ENCODE measurements around the gene TCERG1L.

DNA sequence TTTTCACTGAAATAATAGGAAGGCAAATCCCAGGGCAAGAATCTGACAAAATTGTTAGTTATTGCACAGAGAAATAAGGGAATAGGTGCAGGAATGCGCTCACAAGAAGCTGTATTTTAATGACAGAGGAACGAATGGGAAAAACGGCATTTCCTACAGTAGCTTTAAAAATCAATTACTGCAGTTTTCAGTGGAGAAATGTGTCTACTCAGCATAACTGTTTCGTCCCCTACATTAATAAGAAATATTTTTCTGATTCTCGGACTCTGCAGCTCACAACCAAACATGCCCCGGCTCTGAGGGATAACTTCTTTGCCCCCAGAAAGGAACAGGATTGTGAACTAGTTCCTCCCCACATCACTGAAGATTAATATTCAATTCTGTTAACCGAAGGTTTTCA lies 44.9 kb upstream of the TCERG1L start:
- TF ChIP-seq, protein P1, sequence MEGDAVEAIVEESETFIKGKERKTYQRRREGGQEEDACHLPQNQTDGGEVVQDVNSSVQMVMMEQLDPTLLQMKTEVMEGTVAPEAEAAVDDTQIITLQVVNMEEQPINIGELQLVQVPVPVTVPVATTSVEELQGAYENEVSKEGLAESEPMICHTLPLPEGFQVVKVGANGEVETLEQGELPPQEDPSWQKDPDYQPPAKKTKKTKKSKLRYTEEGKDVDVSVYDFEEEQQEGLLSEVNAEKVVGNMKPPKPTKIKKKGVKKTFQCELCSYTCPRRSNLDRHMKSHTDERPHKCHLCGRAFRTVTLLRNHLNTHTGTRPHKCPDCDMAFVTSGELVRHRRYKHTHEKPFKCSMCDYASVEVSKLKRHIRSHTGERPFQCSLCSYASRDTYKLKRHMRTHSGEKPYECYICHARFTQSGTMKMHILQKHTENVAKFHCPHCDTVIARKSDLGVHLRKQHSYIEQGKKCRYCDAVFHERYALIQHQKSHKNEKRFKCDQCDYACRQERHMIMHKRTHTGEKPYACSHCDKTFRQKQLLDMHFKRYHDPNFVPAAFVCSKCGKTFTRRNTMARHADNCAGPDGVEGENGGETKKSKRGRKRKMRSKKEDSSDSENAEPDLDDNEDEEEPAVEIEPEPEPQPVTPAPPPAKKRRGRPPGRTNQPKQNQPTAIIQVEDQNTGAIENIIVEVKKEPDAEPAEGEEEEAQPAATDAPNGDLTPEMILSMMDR (IDR thresholded peaks at IDR 0.05; ENCODE audit: insufficient read depth, low read length, poor library complexity, severe bottlenecking): no peak
- no peak for TF ChIP-seq EZH2phosphoT487 (conservative IDR thresholded peaks at IDR 0.05; ENCODE audit: low read length)

Measured in SU-DHL-6 (cell line).